ENCODE data around the gene PNPO. TPM values are rescaled to one million over a fixed set of nuclear protein-coding genes. Genes with fewer than 3 reads are reported as not detected.
"Not testable (repeated sequence)": the region's sequence is repeated elsewhere in the genome, so short reads cannot be mapped to it uniquely, and the experiment has no call there.

PNPO gene
- polyA plus RNA-seq, 1 experiment: 14.5 TPM

GRCh38 chr17:47982645-47983390, 41.4 kb downstream of the PNPO start:
- Histone ChIP-seq H3K4me3 (ENCODE audit: low read depth, low read length) (no peak overlapping the region), H3K9me3 (ENCODE audit: control insufficient read depth, insufficient read depth, low read length) (no peaks in the 10 kb centered on the region), H3K27me3 (ENCODE audit: control insufficient read depth, insufficient read depth, low read length) (no peaks in the 10 kb centered on the region), H3K27ac (ENCODE audit: low read depth, low read length) (no peak overlapping the region)
- POLR2A ChIA-PET: interaction anchor here (0.6 to 0.7 kb wide), 2 partner anchors 32 to 37 kb away, joined by 3 read pairs; no protein-coding TSS in a partner anchor
- CTCF ChIA-PET: interaction anchor here (0.7 to 2.4 kb wide), 4 partner anchors 12 to 142 kb away, joined by 3 to 10 read pairs (median 8); partner anchors contain the start of gene CDK5RAP3
- no peak for TF ChIP-seq CTCF (IDR thresholded peaks at IDR 0.05; ENCODE audit: low read depth, low read length)
- DNase-seq (ENCODE audit: low read depth, low spot score): no peak

GRCh38 chr17:47983492-47984223, 42.3 kb downstream of the PNPO start:
- no peak for TF ChIP-seq CTCF (IDR thresholded peaks at IDR 0.05; ENCODE audit: low read depth, low read length)
- no peaks in the 10 kb centered on the region for H3K27me3 ChIP-seq (ENCODE audit: control insufficient read depth, insufficient read depth, low read length)
- ChIA-PET POLR2A (interaction anchor here (0.7 kb wide), 1 partner anchor 36 kb away, joined by 3 read pairs; no protein-coding TSS in a partner anchor), CTCF (interaction anchor here (0.7 to 2.4 kb wide), 4 partner anchors 13 to 141 kb away, joined by 3 to 10 read pairs (median 8); partner anchors contain the start of gene CDK5RAP3)
- H3K9me3 ChIP-seq (ENCODE audit: control insufficient read depth, insufficient read depth, low read length): no peaks in the 10 kb centered on the region
- no peak overlapping the region for H3K4me3 ChIP-seq (ENCODE audit: low read depth, low read length)
- no peak overlapping the region for H3K27ac ChIP-seq (ENCODE audit: low read depth, low read length)
- DNase-seq (ENCODE audit: low read depth, low spot score): no peak

GRCh38 chr17:47986520-47986919, 45.1 kb downstream of the PNPO start:
- H3K9me3 ChIP-seq (ENCODE audit: control insufficient read depth, insufficient read depth, low read length): no peaks in the 10 kb centered on the region
- H3K27me3 ChIP-seq (ENCODE audit: control insufficient read depth, insufficient read depth, low read length): no peaks in the 10 kb centered on the region
- ChIA-PET CTCF (interaction anchor here (1.3 to 1.6 kb wide), 2 partner anchors 8 to 32 kb away, joined by 6 to 9 read pairs; no protein-coding TSS in a partner anchor), POLR2A (no interaction called here)
- no peak overlapping the region for H3K4me3 ChIP-seq (ENCODE audit: low read depth, low read length)
- TF ChIP-seq CTCF (IDR thresholded peaks at IDR 0.05; ENCODE audit: low read depth, low read length): no peak
- no peak for DNase-seq (ENCODE audit: low read depth, low spot score)
- H3K27ac ChIP-seq (ENCODE audit: low read depth, low read length): no peak overlapping the region

- TF ChIP-seq CTCF (IDR thresholded peaks at IDR 0.05; ENCODE audit: low read depth, low read length): no peak
- no peak overlapping the region for H3K4me3 ChIP-seq (ENCODE audit: low read depth, low read length)
- H3K9me3 ChIP-seq (ENCODE audit: control insufficient read depth, insufficient read depth, low read length): no peaks in the 10 kb centered on the region
- DNase-seq (ENCODE audit: low read depth, low spot score): no peak
- POLR2A ChIA-PET: no interaction called here
- H3K27ac ChIP-seq (ENCODE audit: low read depth, low read length): no peak overlapping the region
- CTCF ChIA-PET: interaction anchor here (1.3 to 1.6 kb wide), 2 partner anchors 9 to 31 kb away, joined by 6 to 9 read pairs; no protein-coding TSS in a partner anchor
- H3K27me3 ChIP-seq (ENCODE audit: control insufficient read depth, insufficient read depth, low read length): no peaks in the 10 kb centered on the region
Observed at GRCh38 chr17:47987240-47987835, 46.0 kb downstream of the PNPO start.

GRCh38 chr17:47988445-47988844, 47.1 kb downstream of the PNPO start:
- not testable (repeated sequence) for H3K4me3 ChIP-seq (ENCODE audit: low read depth, low read length)

More at GRCh38 chr17:47988445-47988844, 47.1 kb downstream of the PNPO start:
- H3K27me3 ChIP-seq (ENCODE audit: control insufficient read depth, insufficient read depth, low read length); DNase-seq (ENCODE audit: low read depth, low spot score); POLR2A ChIA-PET; H3K9me3 ChIP-seq (ENCODE audit: control insufficient read depth, insufficient read depth, low read length); H3K27ac ChIP-seq (ENCODE audit: low read depth, low read length): not testable (repeated sequence)
- CTCF ChIA-PET: interaction anchor here (0.7 to 1.4 kb wide), 2 partner anchors 10 to 17 kb away, joined by 3 read pairs; partner anchors contain the start of gene CDK5RAP3
